Skeletal muscle tissue (tissue), 4 donors: ENCODE measurements around the gene PCSK6. TPM values are rescaled to one million over a fixed set of nuclear protein-coding genes. Genes with fewer than 3 reads are reported as not detected.

Experiments
- H3K27ac ChIP-seq: one replicate; pipeline ENCODE4 v1.7.0; 2013; ENCODE audit warnings: mild to moderate bottlenecking, low read depth, low read length, inconsistent platforms
- H3K27me3 ChIP-seq, 3 donors: one replicate each; pipeline ENCODE4 v1.7.0; 2013; ENCODE audit warnings: low read length in 3 of 3; ENCODE audit not compliant: control insufficient read depth in 3 of 3, insufficient read depth in 3 of 3
- H3K36me3 ChIP-seq, 3 donors: one replicate each; pipeline ENCODE4 v1.7.0; 2013; ENCODE audit warnings: low read length in 3 of 3; ENCODE audit not compliant: control insufficient read depth in 3 of 3, insufficient read depth in 3 of 3
- H3K4me1 ChIP-seq, 3 donors: one replicate each; pipeline ENCODE4 v1.7.0; 2013; ENCODE audit warnings: low read length in 3 of 3, mild to moderate bottlenecking in 3 of 3; ENCODE audit not compliant: control insufficient read depth in 3 of 3, insufficient read depth in 3 of 3
- H3K4me3 ChIP-seq, 3 donors: one replicate each; pipeline ENCODE4 v1.7.0; 2013; ENCODE audit warnings: low read length in 3 of 3
- H3K9ac ChIP-seq, 3 donors: one replicate each; pipeline ENCODE4 v1.7.0; 2013; ENCODE audit warnings: low read length in 3 of 3, mild to moderate bottlenecking in 3 of 3, moderate library complexity in 2 of 3, low read depth in 1 of 3
- H3K9me3 ChIP-seq, 3 donors: one replicate each; pipeline ENCODE4 v1.7.0; 2013; ENCODE audit warnings: low read length in 3 of 3; ENCODE audit not compliant: control insufficient read depth in 3 of 3
- total RNA-seq: library from RNA; depleted of rRNA; stranded (reverse); fragments of >200 nt; gene quantifications from one replicate; pipeline ENCODE4 v1.2.3, GENCODE V29; 2014
- donor health status: Osteomylitis.

Gene PCSK6
- total RNA-seq, 1 donor from 2014 or later, result 11.5 TPM

DNA sequence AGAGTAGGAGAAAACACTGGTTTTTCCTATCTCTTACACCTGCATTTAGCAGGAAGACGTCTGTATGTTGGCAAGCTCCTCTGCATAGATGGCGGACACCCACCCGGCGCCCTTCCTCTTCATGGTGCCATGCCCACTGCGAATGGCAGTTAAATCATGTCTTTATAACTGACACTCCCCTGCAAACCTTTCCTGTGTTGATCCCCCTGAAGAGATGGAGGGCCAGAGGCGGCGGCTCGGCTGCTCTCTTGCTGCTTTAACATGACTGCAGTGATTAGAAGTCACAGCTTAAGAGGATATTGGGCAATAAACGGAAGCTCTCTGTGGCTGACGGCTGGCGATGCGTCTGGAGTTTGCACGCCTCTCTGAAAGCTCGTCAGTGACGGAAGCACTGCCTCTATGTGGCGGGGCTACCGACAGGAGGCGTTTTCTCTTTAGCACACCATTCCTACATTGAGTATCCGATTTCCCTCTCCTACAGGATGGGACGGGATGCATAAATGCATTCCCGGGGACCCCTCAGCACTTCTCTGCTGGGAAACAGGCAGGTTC is 168.9 kb downstream of the PCSK6 start:
- Histone ChIP-seq H3K4me3 (no peak overlapping the region), H3K27ac (no peak overlapping the region), H3K9me3 (no peaks in the 10 kb centered on the region), H3K9ac (no peak overlapping the region), H3K36me3 (peaks cover 0 to 18% (median 8%) of the 10 kb centered on the region in 3 donors), H3K27me3 (peaks cover 0 to 2% (median 0%) of the 10 kb centered on the region in 3 donors), H3K4me1 (no peaks in the 10 kb centered on the region)

GRCh38 chr15:101318839-101319238 is 170.7 kb downstream of the PCSK6 start:
- Histone ChIP-seq H3K4me1 (no peaks in the 10 kb centered on the region), H3K36me3 (peaks cover 0 to 12% (median 8%) of the 10 kb centered on the region in 3 donors), H3K27ac (no peak overlapping the region), H3K9ac (no peak overlapping the region), H3K4me3 (no peak overlapping the region), H3K9me3 (no peaks in the 10 kb centered on the region), H3K27me3 (peaks cover 0 to 2% (median 0%) of the 10 kb centered on the region in 3 donors)

DNA sequence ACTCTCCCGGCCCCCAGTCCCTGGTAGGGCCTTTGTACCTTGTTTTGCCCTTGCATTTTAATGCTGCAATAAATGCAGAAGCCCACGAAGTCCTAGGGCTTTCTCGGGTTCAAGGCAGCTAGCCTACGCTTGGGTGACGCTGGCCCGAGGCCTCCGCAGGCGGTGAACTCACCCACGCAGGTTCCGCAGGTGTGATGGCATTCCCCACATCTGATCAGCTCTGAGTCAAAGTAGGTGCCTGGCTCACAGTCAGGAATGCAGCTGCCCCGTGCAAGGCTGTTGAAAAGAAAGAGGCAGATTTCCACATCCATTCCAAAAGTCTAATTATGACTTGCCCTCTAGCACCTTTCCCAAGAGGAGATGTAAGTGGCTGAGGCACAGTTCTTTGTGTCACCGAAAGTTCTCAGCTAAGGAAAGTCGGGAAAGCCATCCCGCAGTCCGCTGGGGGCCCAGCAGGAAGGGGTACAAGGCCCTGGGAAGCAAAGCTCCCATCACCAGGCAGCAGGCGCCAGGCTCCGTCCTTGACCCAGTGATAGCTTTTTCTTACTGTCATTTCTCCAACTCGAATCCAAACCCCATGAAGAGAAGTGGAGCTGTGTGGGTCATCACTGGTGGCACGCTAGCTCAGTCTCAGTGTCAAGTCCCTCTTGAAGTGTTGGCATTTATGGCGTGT is 171.2 kb downstream of the PCSK6 start:
- no peaks in the 10 kb centered on the region for H3K9me3 ChIP-seq
- peaks cover 0 to 2% (median 0%) of the 10 kb centered on the region in 3 donors for H3K27me3 ChIP-seq
- H3K4me1 ChIP-seq, result no peaks in the 10 kb centered on the region
- peaks cover 0 to 12% (median 8%) of the 10 kb centered on the region in 3 donors for H3K36me3 ChIP-seq
- H3K9ac ChIP-seq, result no peak overlapping the region
- no peak overlapping the region for H3K27ac ChIP-seq
- H3K4me3 ChIP-seq, result no peak overlapping the region

DNA sequence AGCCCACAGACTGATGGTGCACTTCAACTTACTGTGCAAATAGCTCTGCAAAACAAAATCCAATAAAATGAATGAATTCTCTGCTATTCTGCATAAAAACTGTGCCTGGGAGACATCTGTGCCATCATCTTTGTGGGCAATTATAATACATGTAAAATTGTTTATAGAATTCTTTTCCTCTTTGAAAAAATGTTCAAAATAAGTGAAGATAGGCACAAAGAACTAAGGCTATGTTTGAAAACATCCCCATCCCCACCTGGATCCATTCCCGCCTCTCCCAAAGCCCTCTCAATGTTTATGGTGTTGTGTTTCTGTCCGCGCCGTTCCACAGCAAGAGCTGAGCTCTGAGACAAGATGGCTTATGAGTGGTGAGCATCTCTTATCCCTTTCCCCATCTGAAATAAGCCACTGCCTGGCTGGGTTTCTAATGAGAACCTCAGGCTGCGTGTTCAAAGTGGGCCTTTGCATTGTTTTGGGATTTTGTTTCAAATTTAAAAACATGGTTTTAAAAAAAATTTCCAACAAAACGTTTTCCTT is 172.1 kb downstream of the PCSK6 start:
- Histone ChIP-seq H3K27me3 (peaks cover 0 to 2% (median 0%) of the 10 kb centered on the region in 3 donors), H3K36me3 (peaks cover 0 to 10% (median 8%) of the 10 kb centered on the region in 3 donors), H3K9me3 (no peaks in the 10 kb centered on the region), H3K4me3 (no peak overlapping the region), H3K27ac (no peak overlapping the region), H3K9ac (no peak overlapping the region), H3K4me1 (no peaks in the 10 kb centered on the region)

GRCh38 chr15:101316529-101316928 is 173.0 kb downstream of the PCSK6 start:
- peaks cover 0 to 8% (median 4%) of the 10 kb centered on the region in 3 donors for H3K36me3 ChIP-seq

GRCh38 chr15:101315736-101316135 is 173.8 kb downstream of the PCSK6 start:
- H3K27ac ChIP-seq, result no peak overlapping the region
- no peak overlapping the region for H3K9ac ChIP-seq
- H3K9me3 ChIP-seq, result no peaks in the 10 kb centered on the region
- H3K27me3 ChIP-seq, result peaks cover 0 to 2% (median 0%) of the 10 kb centered on the region in 3 donors
- peaks cover 0 to 8% (median 4%) of the 10 kb centered on the region in 3 donors for H3K36me3 ChIP-seq
- no peaks in the 10 kb centered on the region for H3K4me1 ChIP-seq
- H3K4me3 ChIP-seq, result no peak overlapping the region

More at GRCh38 chr15:101316529-101316928, 173.0 kb downstream of the PCSK6 start:
- no peak overlapping the region for H3K9ac ChIP-seq
- no peak overlapping the region for H3K4me3 ChIP-seq
- H3K27me3 ChIP-seq, result peaks cover 0 to 2% (median 0%) of the 10 kb centered on the region in 3 donors
- no peaks in the 10 kb centered on the region for H3K4me1 ChIP-seq
- no peak overlapping the region for H3K27ac ChIP-seq
- no peaks in the 10 kb centered on the region for H3K9me3 ChIP-seq

GRCh38 chr15:101314336-101315125 is 175.0 kb downstream of the PCSK6 start:
- H3K9me3 ChIP-seq, result no peaks in the 10 kb centered on the region
- H3K36me3 ChIP-seq, result peaks cover 0 to 8% (median 4%) of the 10 kb centered on the region in 3 donors
- peaks cover 0 to 2% (median 0%) of the 10 kb centered on the region in 3 donors for H3K27me3 ChIP-seq
- H3K4me1 ChIP-seq, result no peaks in the 10 kb centered on the region
- no peak overlapping the region for H3K4me3 ChIP-seq
- H3K27ac ChIP-seq, result no peak overlapping the region
- no peak overlapping the region for H3K9ac ChIP-seq

DNA sequence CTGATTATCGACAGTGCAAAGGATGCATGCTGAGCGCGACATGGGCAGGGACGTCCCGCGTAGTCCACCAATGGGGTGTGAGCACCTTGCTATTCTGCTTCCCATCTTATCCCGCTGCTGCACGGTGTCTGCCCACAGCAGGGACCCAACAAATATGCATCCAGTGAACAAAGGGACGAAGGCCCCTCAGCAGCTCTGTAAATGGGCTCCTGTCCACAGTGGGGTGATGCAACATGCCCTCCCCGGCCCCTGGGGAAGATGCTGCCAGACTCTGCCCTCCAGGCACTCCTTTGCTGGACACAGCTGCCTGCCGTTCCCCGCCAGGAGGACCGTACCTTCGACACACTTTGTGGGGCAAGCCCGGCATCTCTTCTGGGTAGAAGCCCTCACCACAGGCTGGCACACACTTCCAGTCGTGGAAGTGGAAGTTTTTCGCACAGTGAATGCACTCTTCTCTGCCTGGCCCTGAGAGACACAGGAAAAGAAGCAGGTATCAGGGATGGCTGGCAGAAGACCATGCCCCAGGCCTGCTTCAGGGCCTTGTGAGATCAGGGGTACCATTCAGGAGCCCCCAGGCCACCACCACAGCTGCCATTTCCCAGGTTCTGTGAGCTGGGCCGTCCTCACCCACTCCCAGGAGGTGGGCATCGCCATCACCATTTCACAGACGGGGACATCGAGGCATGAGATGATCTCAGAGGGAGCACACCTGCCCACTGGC is 176.3 kb downstream of the PCSK6 start:
- Histone ChIP-seq H3K9ac (no peak overlapping the region), H3K27ac (no peak overlapping the region), H3K4me3 (no peak overlapping the region), H3K9me3 (no peaks in the 10 kb centered on the region), H3K4me1 (no peaks in the 10 kb centered on the region), H3K27me3 (no peaks in the 10 kb centered on the region), H3K36me3 (peaks cover 0 to 5% (median 4%) of the 10 kb centered on the region in 3 donors)

DNA sequence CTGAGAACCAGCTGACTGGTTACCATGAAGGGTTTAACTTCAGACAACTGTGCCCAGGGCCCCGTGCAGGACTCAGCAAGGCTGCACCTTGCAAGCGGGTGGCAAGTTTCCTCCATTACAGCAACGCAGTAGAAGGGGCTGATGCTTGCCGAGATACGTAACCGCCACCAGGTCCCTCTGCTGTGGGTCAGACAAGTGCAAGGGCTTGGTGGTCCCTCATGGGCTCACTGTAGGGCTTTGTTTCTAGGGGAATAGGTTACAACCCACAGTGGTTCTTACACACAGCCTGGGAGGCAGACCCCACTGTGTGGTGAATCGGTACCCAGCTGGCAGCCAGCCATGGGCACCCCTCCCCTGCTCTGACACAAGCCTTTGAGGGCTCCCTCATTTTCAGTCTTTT is 179.0 kb downstream of the PCSK6 start:
- Histone ChIP-seq H3K4me1 (no peaks in the 10 kb centered on the region), H3K4me3 (no peak overlapping the region), H3K9me3 (no peaks in the 10 kb centered on the region), H3K27me3 (peaks cover 0 to 2% (median 2%) of the 10 kb centered on the region in 3 donors), H3K36me3 (no peaks in the 10 kb centered on the region), H3K9ac (no peak overlapping the region), H3K27ac (no peak overlapping the region)
